GM18873 (cell line): ENCODE measurements around the gene POLL.

Experiments
- ATAC-seq: cut with Tn5 transposase; IDR thresholded peaks from one replicate; pipeline ENCODE4 v1.9.1; 2021; ENCODE audit warnings: mild to moderate bottlenecking, moderate library complexity, moderate number of reproducible peaks; ENCODE audit not compliant: unreplicated experiment, low FRiP score

The POLL gene

GRCh38 chr10:101575580-101576210 is 12.4 kb downstream of the POLL start:
- no peak for ATAC-seq

GRCh38 chr10:101575091-101575490 is 13.0 kb downstream of the POLL start:
- no peak for ATAC-seq

GRCh38 chr10:101573885-101574753 is 13.9 kb downstream of the POLL start:
- ATAC-seq = no peak

- ATAC-seq = no peak
These were observed 15.3 kb downstream of the POLL start for GRCh38 chr10:101572785-101573184.

GRCh38 chr10:101572126-101572525 is 15.9 kb downstream of the POLL start:
- no peak for ATAC-seq

- ATAC-seq = no peak
These were observed 16.7 kb downstream of the POLL start for GRCh38 chr10:101571271-101571925.

- ATAC-seq = no peak
These were observed 17.4 kb downstream of the POLL start for GRCh38 chr10:101570428-101571270.

- no peak for ATAC-seq
These were observed 18.2 kb downstream of the POLL start for GRCh38 chr10:101569622-101570427.

GRCh38 chr10:101569323-101569621 is 18.8 kb downstream of the POLL start:
- no peak for ATAC-seq

- ATAC-seq = no peak
These were observed 19.9 kb downstream of the POLL start for GRCh38 chr10:101568054-101568745.

- ATAC-seq = no peak
These were observed 20.7 kb downstream of the POLL start for GRCh38 chr10:101567165-101568006.

GRCh38 chr10:101566333-101567164 is 21.5 kb downstream of the POLL start:
- ATAC-seq = no peak

- no peak for ATAC-seq
These were observed 22.1 kb downstream of the POLL start for GRCh38 chr10:101565936-101566332.

- no peak for ATAC-seq
These were observed 22.6 kb downstream of the POLL start for GRCh38 chr10:101565370-101565900.

- ATAC-seq = no peak
These were observed 23.5 kb downstream of the POLL start for GRCh38 chr10:101564490-101564991.

- ATAC-seq = no peak
These were observed 24.5 kb downstream of the POLL start for GRCh38 chr10:101563497-101564040.

GRCh38 chr10:101563007-101563406 is 25.1 kb downstream of the POLL start:
- no peak for ATAC-seq
